Activated T-cell treated with anti-CD3 and anti-CD28 coated beads for 48 hours (primary cell): ENCODE data around the gene BANF1.
A peak's percentile ranks its signal among the peaks of the same experiment; 100 is the strongest.

Experiments
- DNase-seq: peaks from one replicate; pipeline ENCODE4 v3.0.0-alpha.2; 2020; ENCODE audit warnings: low read depth

The BANF1 gene

DNA sequence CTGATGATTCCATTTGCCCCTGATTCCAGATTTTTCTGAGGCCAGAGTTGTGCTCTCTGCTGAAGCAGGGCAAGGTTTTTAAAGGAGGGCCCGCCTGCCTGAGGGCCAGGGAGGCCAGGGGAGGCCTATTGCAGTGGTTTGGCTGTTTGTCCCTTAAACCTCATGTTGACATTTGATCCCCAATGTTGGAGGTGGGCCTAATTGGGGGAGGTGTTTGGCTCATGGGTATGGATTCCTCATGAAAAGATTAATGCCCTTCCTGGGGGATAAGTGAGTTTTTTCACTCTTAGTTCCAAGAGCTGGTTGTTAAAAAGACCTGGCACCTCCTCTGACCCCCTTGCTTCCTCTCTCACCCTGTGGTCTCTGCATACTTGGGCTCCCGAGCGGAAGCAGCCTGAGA is 37.5 kb downstream of the BANF1 start:
- no peak for DNase-seq

- no peak for DNase-seq
Observed at GRCh38 chr11:66042227-66042995, 40.1 kb downstream of the BANF1 start.

DNA sequence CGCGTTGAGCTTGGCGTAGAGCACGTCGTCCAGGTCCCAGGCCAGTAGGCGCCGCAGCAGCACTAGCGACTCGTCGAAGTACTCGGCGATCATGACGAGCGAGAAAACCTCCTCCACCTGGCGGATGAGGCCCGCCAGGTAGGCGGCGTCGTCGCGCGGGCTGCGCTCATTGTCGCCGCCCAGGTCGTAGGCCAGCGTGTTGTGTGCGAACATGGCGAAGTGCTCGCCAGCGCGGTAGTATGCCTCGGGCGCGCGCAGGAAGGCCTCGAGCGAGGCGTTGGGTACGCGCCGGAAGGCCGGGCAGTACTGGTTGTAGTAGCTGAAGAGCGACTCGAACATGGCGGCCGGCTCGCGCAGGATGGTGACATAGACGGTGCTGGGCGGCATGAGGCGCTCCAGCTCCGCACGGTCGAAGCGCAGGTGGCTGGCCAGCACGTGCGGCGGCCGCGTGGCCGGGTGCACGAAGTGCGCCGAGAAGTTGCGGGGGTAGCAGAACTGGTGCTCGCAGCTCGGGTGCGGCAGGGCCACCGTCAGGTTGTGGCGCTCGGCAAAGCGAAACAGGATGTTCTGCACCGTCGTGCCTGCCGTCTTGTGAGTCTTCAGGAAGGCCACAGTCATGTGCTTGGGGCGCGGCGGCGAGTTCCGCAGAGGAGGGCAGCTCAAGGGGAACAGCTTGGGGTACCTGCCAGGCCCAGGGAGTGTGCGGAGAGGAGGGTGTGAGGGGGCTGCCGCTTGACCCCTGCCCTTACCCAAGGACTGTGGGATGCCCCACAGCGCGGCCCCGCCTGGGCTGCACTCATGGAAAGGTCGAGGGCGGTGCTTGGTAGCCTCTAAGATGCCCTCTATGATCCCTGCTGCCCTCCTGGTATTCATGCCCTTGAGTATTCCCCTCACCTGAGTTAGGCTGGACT is 40.9 kb downstream of the BANF1 start:
- no peak for DNase-seq

- no peak for DNase-seq
Observed at GRCh38 chr11:66044757-66045156, 42.5 kb downstream of the BANF1 start.

DNA sequence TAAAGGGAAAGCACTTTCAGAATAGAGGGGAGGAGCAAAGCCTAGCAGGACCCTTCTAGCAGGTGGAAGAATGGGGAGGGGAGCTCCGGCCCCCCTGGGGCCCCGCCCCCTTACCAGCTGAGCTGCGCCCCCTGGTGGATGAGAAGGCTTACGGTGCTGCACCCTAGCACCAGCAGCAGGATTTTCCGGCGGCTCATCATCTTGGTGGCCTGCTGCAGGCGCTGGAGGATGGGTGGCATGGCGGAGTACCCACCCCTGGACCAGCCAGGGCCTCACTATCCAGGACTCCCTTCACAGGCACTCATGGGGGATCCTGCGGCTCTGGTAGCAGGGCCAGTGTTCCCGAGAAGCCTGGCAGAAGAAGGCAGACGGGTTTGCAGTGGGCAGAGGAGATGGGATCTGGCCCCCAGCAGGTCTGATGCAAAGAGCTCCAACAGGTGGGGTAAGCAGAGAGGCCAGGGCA is 42.9 kb downstream of the BANF1 start:
- peak; percentile 80 for DNase-seq

DNA sequence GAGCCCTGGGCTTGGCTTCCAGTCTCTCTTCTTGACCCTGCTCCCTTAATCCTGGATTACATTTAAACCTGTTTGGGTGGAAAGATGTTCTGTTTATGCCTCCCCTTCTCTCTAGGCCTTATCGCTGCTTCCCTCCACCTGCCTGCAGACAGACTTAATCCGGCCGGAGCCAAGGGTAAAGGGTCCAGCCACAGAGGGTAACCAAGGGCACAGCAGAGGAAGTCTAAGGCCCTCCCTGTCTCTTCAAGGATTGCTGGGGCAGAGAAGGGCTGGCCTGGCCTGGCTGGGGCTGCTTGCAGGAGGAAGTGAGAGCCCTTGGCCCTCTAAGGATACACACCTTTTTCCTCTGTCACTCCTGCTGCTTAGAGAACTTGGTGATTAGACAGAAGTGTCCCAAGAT is 44.6 kb downstream of the BANF1 start:
- no peak for DNase-seq

GRCh38 chr11:66047541-66048365 is 45.5 kb downstream of the BANF1 start:
- DNase-seq = no peak

DNA sequence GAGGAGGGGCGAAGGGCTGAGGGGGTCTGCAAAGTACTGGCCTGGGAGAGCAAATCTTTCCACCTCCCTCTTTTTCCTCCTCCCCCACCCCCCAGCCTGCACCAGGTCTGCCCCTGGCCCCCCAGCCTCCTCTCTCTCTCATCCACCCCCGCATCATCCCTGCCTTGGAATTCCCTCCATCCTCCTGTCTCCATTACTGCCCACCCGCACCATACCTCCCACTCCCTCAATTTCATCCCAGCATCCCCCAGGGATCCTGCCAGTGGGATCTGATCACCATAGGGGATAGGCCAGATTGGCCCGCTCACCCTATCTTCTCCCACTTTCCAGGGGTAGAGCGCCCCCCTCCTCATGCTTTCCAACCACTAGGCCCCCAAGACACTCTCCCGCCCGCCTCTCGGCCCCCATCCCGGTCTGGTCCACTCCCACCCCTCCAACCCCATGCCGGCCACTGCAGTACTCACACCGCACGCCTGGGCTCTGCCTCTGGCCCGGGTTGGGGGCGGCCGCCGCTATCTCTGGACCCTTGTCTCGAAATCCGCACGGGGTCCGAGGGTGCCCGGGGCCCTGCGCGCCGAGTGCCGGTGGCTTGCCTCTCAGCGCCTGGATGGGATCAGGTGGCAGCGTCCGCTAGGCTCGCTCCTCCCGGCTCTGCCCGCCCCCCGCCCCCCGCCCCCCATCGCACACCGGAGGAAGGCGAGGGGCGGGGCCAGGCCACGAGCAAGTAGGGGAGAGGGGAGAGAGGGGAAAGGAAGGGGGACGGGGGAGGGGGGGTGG is 46.4 kb downstream of the BANF1 start, which contains the start of gene GAL3ST3:
Gene GAL3ST3 (minus strand): TSS at position 615 of the 777 bp plus-strand sequence. CDS start 3,746 bp downstream, outside the sequence.
- no peak for DNase-seq

GRCh38 chr11:66050581-66051231 is 48.4 kb downstream of the BANF1 start:
- DNase-seq = no peak

- no peak for DNase-seq
Observed at GRCh38 chr11:66051371-66051765, 49.1 kb downstream of the BANF1 start.

- peak; percentile 98 for DNase-seq
Observed at GRCh38 chr11:66051766-66052663, 49.7 kb downstream of the BANF1 start, which contains the start of gene SF3B2. TSS of gene SF3B2 (plus strand) at chr11:66052364. CDS start at chr11:66052385, 21 bp downstream.

DNA sequence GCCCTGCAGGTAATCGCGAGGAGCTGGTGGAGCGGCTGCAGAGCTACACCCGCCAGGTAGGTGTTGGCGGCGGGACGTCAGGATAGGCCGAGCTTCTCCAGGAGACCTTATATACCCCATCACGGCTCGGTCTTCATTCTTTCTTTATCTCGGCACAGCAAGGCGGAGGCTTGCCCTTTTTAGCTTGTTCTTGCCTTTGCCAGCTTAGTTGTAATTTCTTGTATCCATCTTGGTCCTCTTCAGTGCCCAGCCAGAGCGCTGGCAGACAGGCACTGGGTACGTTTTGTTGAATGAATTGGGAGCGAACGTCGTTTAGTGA is 50.3 kb downstream of the BANF1 start:
- no peak for DNase-seq
